GM19468 (cell line): Measurements from ENCODE around the gene LMF2.

Experiments
- ATAC-seq: cut with Tn5 transposase; IDR thresholded peaks from one replicate; pipeline ENCODE4 v1.9.1; 2021; ENCODE audit warnings: mild to moderate bottlenecking, moderate library complexity, moderate number of reproducible peaks; ENCODE audit not compliant: unreplicated experiment; ENCODE audit errors: extremely low read depth

LMF2 gene

GRCh38 chr22:50505276-50505775, 2.2 kb downstream of the LMF2 start:
- ATAC-seq, result no peak

- no peak for ATAC-seq
These were observed 2.9 kb downstream of the LMF2 start for GRCh38 chr22:50504369-50505211.

- ATAC-seq, result no peak
These were observed 3.9 kb downstream of the LMF2 start for GRCh38 chr22:50503475-50504145.

GRCh38 chr22:50502628-50503474, 4.7 kb downstream of the LMF2 start:
- no peak for ATAC-seq

- no peak for ATAC-seq
These were observed 5.4 kb downstream of the LMF2 start for GRCh38 chr22:50502096-50502495.

- no peak for ATAC-seq
These were observed 7.0 kb downstream of the LMF2 start for GRCh38 chr22:50500452-50500851.

- no peak for ATAC-seq
These were observed 9.1 kb downstream of the LMF2 start for GRCh38 chr22:50498322-50498890.

GRCh38 chr22:50497093-50497492, 10.4 kb downstream of the LMF2 start:
- ATAC-seq, result no peak

- no peak for ATAC-seq
These were observed 16.8 kb downstream of the LMF2 start for GRCh38 chr22:50490531-50491308.

- no peak for ATAC-seq
These were observed 17.9 kb downstream of the LMF2 start for GRCh38 chr22:50489363-50490243.

- ATAC-seq, result no peak
These were observed 18.6 kb downstream of the LMF2 start for GRCh38 chr22:50488886-50489285.

- ATAC-seq, result no peak
These were observed 19.4 kb downstream of the LMF2 start for GRCh38 chr22:50488006-50488677.

GRCh38 chr22:50487290-50488005, 20.1 kb downstream of the LMF2 start:
- no peak for ATAC-seq

- no peak for ATAC-seq
These were observed 20.8 kb downstream of the LMF2 start, which contains the start of gene MIOX for GRCh38 chr22:50486561-50487289. MIOX (plus strand) TSS chr22:50486859; CDS start chr22:50486898, 39 bp downstream.

GRCh38 chr22:50485221-50486131, 22.0 kb downstream of the LMF2 start:
- ATAC-seq, result no peak
